HCT116 (cell line): ENCODE data around the gene TMEM61. TPM values are rescaled to one million over a fixed set of nuclear protein-coding genes. Genes with fewer than 3 reads are reported as not detected.

ENCODE experiments used
- ATAC-seq: fragments of 200-7000 bp; cut with Tn5 transposase; 2 replicates; pipeline ENCODE4 v1.9.1; 2020; ENCODE audit warnings: mild to moderate bottlenecking, moderate library complexity
- BruUV-seq: library from RNA; stranded (reverse); fragments of 400-500 nt; replicated peaks from 2 replicates; lab custom pipeline; 2021; lab: Mats Ljungman, UMichigan
- CTCF ChIA-PET: fragments of 300-600 bp; sonication (Branson Sonifier 250); formaldehyde crosslinking; loops from one replicate; lab custom pipeline; 2021; ENCODE audit warnings: antibody characterized with exemption; lab: Charles Lee
- POLR2A ChIA-PET: fragments of 300-600, 350-600 bp; sonication (Branson Sonifier 250); formaldehyde crosslinking; loops from one replicate; lab custom pipeline; 2021; ENCODE audit warnings: antibody characterized with exemption; lab: Charles Lee
- RAD21 ChIA-PET, 2 experiments: fragments of 300-600 bp; sonication (Branson Sonifier 250); formaldehyde crosslinking; loops; one replicate each; lab custom pipeline; 2023; ENCODE audit warnings: low total read pairs in 2 of 2; ENCODE audit not compliant: uncharacterized antibody in 2 of 2, unreplicated experiment in 2 of 2, low non-redundant PET in 1 of 2; lab: Charles Lee
- DNase-seq: peaks from one replicate; pipeline ENCODE4 v3.0.0-alpha.2; 2010; ENCODE audit warnings: low read depth, low spot score
- H2AFZ ChIP-seq: fragments of 200-600 bp; shearing (Covaris generic), sonication (generic); 2 replicates; pipeline ENCODE4 v1.6.1; 2017; ENCODE audit warnings: low read depth, mixed run types, mixed read lengths, antibody characterized with exemption, low read length; ENCODE audit not compliant: poor library complexity, severe bottlenecking
- H3K27ac ChIP-seq: 2 replicates; pipeline ENCODE4 v1.5.1; 2012; ENCODE audit warnings: low read depth, low read length
- H3K27me3 ChIP-seq: fragments of 200-600 bp; sonication (generic); 2 replicates; pipeline ENCODE4 v1.6.1; 2016; ENCODE audit warnings: mixed run types, low read length, mixed read lengths; ENCODE audit not compliant: insufficient read depth
- H3K36me3 ChIP-seq, 2 experiments: fragments of 200-500 bp in 1 of 2; fragments of 200-600 bp in 1 of 2; sonication (Bioruptor generic) in 1 of 2; sonication (generic) in 1 of 2; 2 replicates each; pipeline versions ENCODE4 v1.5.1 to v1.6.1; 2014 to 2016; ENCODE audit warnings: low read length in 2 of 2, inconsistent platforms in 1 of 2, mixed read lengths in 1 of 2, mixed run types in 1 of 2; ENCODE audit not compliant: insufficient read depth in 2 of 2, control insufficient read depth in 1 of 2
- H3K4me1 ChIP-seq, 2 experiments: fragments of 200-600 bp in 1 of 2; sonication (generic) in 1 of 2; 2 replicates each; pipeline versions ENCODE4 v1.5.1 to v1.6.1; 2012 to 2017; ENCODE audit warnings: low read length in 2 of 2, inconsistent platforms in 1 of 2, mild to moderate bottlenecking in 1 of 2, mixed read lengths in 1 of 2, mixed run types in 1 of 2, moderate library complexity in 1 of 2; ENCODE audit not compliant: insufficient read depth in 2 of 2, control insufficient read depth in 1 of 2
- H3K4me2 ChIP-seq: fragments of 200-600 bp; sonication (generic); 2 replicates; pipeline ENCODE4 v1.6.1; 2017; ENCODE audit warnings: mixed run types, low read length, mixed read lengths
- H3K4me3 ChIP-seq, 2 experiments: fragments of 200-600 bp in 1 of 2; sonication (generic) in 1 of 2; replicated peaks in 1 of 2; 2 replicates each; pipeline ENCODE4 v1.5.1; 2011 to 2016; ENCODE audit warnings: low read length in 2 of 2, control low read depth in 1 of 2, low read depth in 1 of 2, mild to moderate bottlenecking in 1 of 2, mixed read lengths in 1 of 2, mixed run types in 1 of 2
- H3K79me2 ChIP-seq: fragments of 200-600 bp; sonication (generic); 2 replicates; pipeline ENCODE4 v1.6.1; 2017; ENCODE audit warnings: mild to moderate bottlenecking, mixed run types, low read length, moderate library complexity, mixed read lengths; ENCODE audit not compliant: insufficient read depth
- H3K9ac ChIP-seq: fragments of 200-600 bp; sonication (generic); 2 replicates; pipeline ENCODE4 v1.6.1; 2016; ENCODE audit warnings: low read length, mixed read lengths
- H3K9me2 ChIP-seq: fragments of 200-600 bp; sonication (generic), shearing (Covaris generic); 2 replicates; pipeline ENCODE4 v1.6.1; 2017; ENCODE audit warnings: mixed run types, mild to moderate bottlenecking, moderate library complexity; ENCODE audit not compliant: insufficient read depth
- H3K9me3 ChIP-seq, 2 experiments: fragments of 200-500 bp in 1 of 2; fragments of 200-600 bp in 1 of 2; sonication (Bioruptor generic) in 1 of 2; sonication (generic) in 1 of 2; 2 replicates each; pipeline ENCODE4 v1.6.1; 2014 to 2017; ENCODE audit warnings: low read length in 2 of 2, mixed read lengths in 2 of 2, inconsistent platforms in 1 of 2, low read depth in 1 of 2, mild to moderate bottlenecking in 1 of 2, mixed run types in 1 of 2, moderate library complexity in 1 of 2; ENCODE audit not compliant: control insufficient read depth in 1 of 2, insufficient read depth in 1 of 2
- H4K20me1 ChIP-seq: fragments of 200-600 bp; sonication (generic), shearing (Covaris generic); 2 replicates; pipeline ENCODE4 v1.6.1; 2017; ENCODE audit warnings: mixed run types, mild to moderate bottlenecking, moderate library complexity; ENCODE audit not compliant: insufficient read depth
- CEBPB ChIP-seq: IDR thresholded peaks from 2 replicates; pipeline ENCODE4 v1.6.1; 2012; ENCODE audit warnings: low read depth
- ELF1 ChIP-seq: IDR thresholded peaks from 2 replicates; pipeline ENCODE4 v1.6.1; 2012; ENCODE audit warnings: low read depth, borderline replicate concordance
- POLR2A ChIP-seq: IDR thresholded peaks from 2 replicates; pipeline ENCODE4 v1.7.0; 2011; ENCODE audit warnings: borderline replicate concordance; ENCODE audit not compliant: insufficient read depth, insufficient read length; ENCODE audit errors: extremely low read depth
- POLR2AphosphoS5 ChIP-seq: IDR thresholded peaks from 2 replicates; pipeline ENCODE4 v1.6.1; 2011; ENCODE audit warnings: mild to moderate bottlenecking, low read depth, low read length, moderate library complexity
- RAD21 ChIP-seq: IDR thresholded peaks from 2 replicates; pipeline ENCODE4 v1.6.1; 2012; ENCODE audit warnings: low read depth, mild to moderate bottlenecking
- ZFX ChIP-seq: fragments of 450-650 bp; IDR thresholded peaks from 2 replicates; pipeline ENCODE4 v1.6.1; 2017
- intact Hi-C: fragments of 100-400 bp; cut with micrococcal nuclease; formaldehyde crosslinking; loops from 2 replicates; pipeline ENCODE4 v1.10.0; 2022
- total RNA-seq: library from RNA; stranded (reverse); gene quantifications from one replicate; pipeline ENCODE4 v1.2.1, GENCODE V29; 2021; ENCODE audit not compliant: unreplicated experiment
- TF ChIP-seq, protein P1 (sequence below): IDR thresholded peaks from 2 replicates; pipeline ENCODE4 v1.6.1; 2012
- TF ChIP-seq, protein P2 (sequence below), 3 experiments: fragments of 200-600 bp in 1 of 3; sonication (generic) in 1 of 3; IDR thresholded peaks in 2 of 3; conservative IDR thresholded peaks in 1 of 3; 2 replicates each; pipeline ENCODE4 v1.5.1; 2012 to 2017; ENCODE audit warnings: low read depth in 2 of 3, low read length in 2 of 3, antibody characterized with exemption in 1 of 3, borderline replicate concordance in 1 of 3, control low read depth in 1 of 3, mild to moderate bottlenecking in 1 of 3, mixed read lengths in 1 of 3, mixed run types in 1 of 3, moderate library complexity in 1 of 3; ENCODE audit not compliant: insufficient read depth in 1 of 3
- TF ChIP-seq, protein P3 (sequence below): IDR thresholded peaks from 2 replicates; pipeline ENCODE4 v1.6.1; 2012; ENCODE audit warnings: low read depth
- TF ChIP-seq, protein P4 (sequence below): IDR thresholded peaks from 2 replicates; pipeline ENCODE4 v1.6.1; 2011; ENCODE audit warnings: mild to moderate bottlenecking, low read length, moderate library complexity; ENCODE audit not compliant: insufficient replicate concordance; ENCODE audit errors: extremely low read depth

Gene TMEM61
- total RNA-seq, 1 experiment from 2014 or later: 4.4 TPM

DNA sequence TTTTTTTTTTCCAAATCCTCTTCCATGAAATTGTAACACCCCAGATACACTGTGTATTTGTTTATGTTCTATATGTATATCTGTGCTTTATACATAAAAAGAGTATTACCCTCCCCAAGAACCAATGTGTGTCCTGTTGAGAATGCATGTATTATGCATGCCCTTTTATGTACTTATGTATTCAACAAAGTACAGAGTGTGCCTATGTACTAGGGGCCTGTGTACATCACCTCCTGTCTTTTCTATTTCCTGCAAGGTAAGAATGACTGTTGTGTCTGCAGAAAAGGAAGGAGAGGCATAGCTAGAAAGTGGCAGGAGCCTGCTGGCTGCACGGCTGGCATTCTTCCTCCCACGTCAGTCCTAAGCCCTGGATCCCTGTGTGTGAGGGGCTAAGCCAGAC, 7.0 kb downstream of the TMEM61 start:
- Histone ChIP-seq H3K27me3 (no peaks in the 10 kb centered on the region), H3K9me2 (no peaks in the 10 kb centered on the region), H3K4me1 (peaks cover 0 to 4% of the 10 kb centered on the region in 2 experiments; a peak in 1 of 4 replicates), H3K27ac (no peak overlapping the region), H3K9ac (no peak overlapping the region), H4K20me1 (no peaks in the 10 kb centered on the region), H3K36me3 (no peaks in the 10 kb centered on the region), H3K4me3 (no peak overlapping the region), H3K4me2 (no peak overlapping the region), H3K9me3 (no peaks in the 10 kb centered on the region), H2AFZ (no peak overlapping the region), H3K79me2 (no peaks in the 10 kb centered on the region)
- RAD21 ChIA-PET: no interaction called here
- BruUV-seq: no TSS peak
- no peak for DNase-seq
- CTCF ChIA-PET: interaction anchor here (1.3 to 1.8 kb wide), 2 partner anchors 9 to 42 kb away, joined by 4 read pairs; no protein-coding TSS in a partner anchor
- TF ChIP-seq POLR2AphosphoS5: no peak
- TF ChIP-seq, protein P1, sequence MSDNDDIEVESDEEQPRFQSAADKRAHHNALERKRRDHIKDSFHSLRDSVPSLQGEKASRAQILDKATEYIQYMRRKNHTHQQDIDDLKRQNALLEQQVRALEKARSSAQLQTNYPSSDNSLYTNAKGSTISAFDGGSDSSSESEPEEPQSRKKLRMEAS: no peak
- no peak for TF ChIP-seq ELF1
- no peak for TF ChIP-seq CEBPB
- no peak for TF ChIP-seq RAD21
- no peak for TF ChIP-seq POLR2A
- TF ChIP-seq, protein P2, sequence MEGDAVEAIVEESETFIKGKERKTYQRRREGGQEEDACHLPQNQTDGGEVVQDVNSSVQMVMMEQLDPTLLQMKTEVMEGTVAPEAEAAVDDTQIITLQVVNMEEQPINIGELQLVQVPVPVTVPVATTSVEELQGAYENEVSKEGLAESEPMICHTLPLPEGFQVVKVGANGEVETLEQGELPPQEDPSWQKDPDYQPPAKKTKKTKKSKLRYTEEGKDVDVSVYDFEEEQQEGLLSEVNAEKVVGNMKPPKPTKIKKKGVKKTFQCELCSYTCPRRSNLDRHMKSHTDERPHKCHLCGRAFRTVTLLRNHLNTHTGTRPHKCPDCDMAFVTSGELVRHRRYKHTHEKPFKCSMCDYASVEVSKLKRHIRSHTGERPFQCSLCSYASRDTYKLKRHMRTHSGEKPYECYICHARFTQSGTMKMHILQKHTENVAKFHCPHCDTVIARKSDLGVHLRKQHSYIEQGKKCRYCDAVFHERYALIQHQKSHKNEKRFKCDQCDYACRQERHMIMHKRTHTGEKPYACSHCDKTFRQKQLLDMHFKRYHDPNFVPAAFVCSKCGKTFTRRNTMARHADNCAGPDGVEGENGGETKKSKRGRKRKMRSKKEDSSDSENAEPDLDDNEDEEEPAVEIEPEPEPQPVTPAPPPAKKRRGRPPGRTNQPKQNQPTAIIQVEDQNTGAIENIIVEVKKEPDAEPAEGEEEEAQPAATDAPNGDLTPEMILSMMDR (IDR thresholded peaks at IDR 0.05 in 2 of 3, conservative IDR thresholded peaks at IDR 0.05 in 1 of 3; ENCODE audit: borderline replicate concordance in 1 of 3, insufficient read depth in 1 of 3, low read depth in 2 of 3, low read length in 2 of 3): no peak
- TF ChIP-seq, protein P3, sequence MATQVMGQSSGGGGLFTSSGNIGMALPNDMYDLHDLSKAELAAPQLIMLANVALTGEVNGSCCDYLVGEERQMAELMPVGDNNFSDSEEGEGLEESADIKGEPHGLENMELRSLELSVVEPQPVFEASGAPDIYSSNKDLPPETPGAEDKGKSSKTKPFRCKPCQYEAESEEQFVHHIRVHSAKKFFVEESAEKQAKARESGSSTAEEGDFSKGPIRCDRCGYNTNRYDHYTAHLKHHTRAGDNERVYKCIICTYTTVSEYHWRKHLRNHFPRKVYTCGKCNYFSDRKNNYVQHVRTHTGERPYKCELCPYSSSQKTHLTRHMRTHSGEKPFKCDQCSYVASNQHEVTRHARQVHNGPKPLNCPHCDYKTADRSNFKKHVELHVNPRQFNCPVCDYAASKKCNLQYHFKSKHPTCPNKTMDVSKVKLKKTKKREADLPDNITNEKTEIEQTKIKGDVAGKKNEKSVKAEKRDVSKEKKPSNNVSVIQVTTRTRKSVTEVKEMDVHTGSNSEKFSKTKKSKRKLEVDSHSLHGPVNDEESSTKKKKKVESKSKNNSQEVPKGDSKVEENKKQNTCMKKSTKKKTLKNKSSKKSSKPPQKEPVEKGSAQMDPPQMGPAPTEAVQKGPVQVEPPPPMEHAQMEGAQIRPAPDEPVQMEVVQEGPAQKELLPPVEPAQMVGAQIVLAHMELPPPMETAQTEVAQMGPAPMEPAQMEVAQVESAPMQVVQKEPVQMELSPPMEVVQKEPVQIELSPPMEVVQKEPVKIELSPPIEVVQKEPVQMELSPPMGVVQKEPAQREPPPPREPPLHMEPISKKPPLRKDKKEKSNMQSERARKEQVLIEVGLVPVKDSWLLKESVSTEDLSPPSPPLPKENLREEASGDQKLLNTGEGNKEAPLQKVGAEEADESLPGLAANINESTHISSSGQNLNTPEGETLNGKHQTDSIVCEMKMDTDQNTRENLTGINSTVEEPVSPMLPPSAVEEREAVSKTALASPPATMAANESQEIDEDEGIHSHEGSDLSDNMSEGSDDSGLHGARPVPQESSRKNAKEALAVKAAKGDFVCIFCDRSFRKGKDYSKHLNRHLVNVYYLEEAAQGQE: no peak
- TF ChIP-seq, protein P4, sequence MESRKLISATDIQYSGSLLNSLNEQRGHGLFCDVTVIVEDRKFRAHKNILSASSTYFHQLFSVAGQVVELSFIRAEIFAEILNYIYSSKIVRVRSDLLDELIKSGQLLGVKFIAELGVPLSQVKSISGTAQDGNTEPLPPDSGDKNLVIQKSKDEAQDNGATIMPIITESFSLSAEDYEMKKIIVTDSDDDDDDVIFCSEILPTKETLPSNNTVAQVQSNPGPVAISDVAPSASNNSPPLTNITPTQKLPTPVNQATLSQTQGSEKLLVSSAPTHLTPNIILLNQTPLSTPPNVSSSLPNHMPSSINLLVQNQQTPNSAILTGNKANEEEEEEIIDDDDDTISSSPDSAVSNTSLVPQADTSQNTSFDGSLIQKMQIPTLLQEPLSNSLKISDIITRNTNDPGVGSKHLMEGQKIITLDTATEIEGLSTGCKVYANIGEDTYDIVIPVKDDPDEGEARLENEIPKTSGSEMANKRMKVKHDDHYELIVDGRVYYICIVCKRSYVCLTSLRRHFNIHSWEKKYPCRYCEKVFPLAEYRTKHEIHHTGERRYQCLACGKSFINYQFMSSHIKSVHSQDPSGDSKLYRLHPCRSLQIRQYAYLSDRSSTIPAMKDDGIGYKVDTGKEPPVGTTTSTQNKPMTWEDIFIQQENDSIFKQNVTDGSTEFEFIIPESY: no peak
- no peak for TF ChIP-seq ZFX
- intact Hi-C loops: no loop called here
- POLR2A ChIA-PET: no interaction called here
- ATAC-seq: no peak
